IPS-15b (cell line): ENCODE measurements around the gene TRAPPC12.
"Not testable (repeated sequence)": the region's sequence is repeated elsewhere in the genome, so short reads cannot be mapped to it uniquely, and the experiment has no call there.

ENCODE experiments used
- H3K27me3 ChIP-seq: one replicate; pipeline ENCODE4 v1.6.1; 2013; ENCODE audit warnings: low read length; ENCODE audit not compliant: control insufficient read depth, insufficient read depth
- H3K36me3 ChIP-seq: one replicate; pipeline ENCODE4 v1.6.1; 2013; ENCODE audit warnings: low read length; ENCODE audit not compliant: control insufficient read depth, insufficient read depth
- H3K4me1 ChIP-seq: one replicate; pipeline ENCODE4 v1.6.1; 2013; ENCODE audit warnings: mild to moderate bottlenecking, low read length; ENCODE audit not compliant: control insufficient read depth, insufficient read depth
- H3K4me3 ChIP-seq: one replicate; pipeline ENCODE4 v1.5.1; 2013; ENCODE audit warnings: low read depth, low read length
- H3K9ac ChIP-seq: one replicate; pipeline ENCODE4 v1.6.1; 2013; ENCODE audit warnings: low read depth, mild to moderate bottlenecking, low read length
- H3K9me3 ChIP-seq: one replicate; pipeline ENCODE4 v1.6.1; 2013; ENCODE audit warnings: mild to moderate bottlenecking, low read length; ENCODE audit not compliant: control insufficient read depth, insufficient read depth

TRAPPC12 gene

GRCh38 chr2:3488061-3488531 lies 108.6 kb downstream of the TRAPPC12 start:
- Histone ChIP-seq H3K4me3 (no peak overlapping the region), H3K9ac (no peak overlapping the region), H3K36me3 (peaks cover 6% of the 10 kb centered on the region), H3K4me1 (peaks cover 2% of the 10 kb centered on the region), H3K9me3 (no peaks in the 10 kb centered on the region), H3K27me3 (no peaks in the 10 kb centered on the region)

GRCh38 chr2:3488855-3489763 lies 109.6 kb downstream of the TRAPPC12 start:
- Histone ChIP-seq H3K36me3 (peaks cover 6% of the 10 kb centered on the region), H3K9me3 (no peaks in the 10 kb centered on the region), H3K9ac (no peak overlapping the region), H3K4me3 (no peak overlapping the region), H3K4me1 (no peaks in the 10 kb centered on the region), H3K27me3 (no peaks in the 10 kb centered on the region)

- Histone ChIP-seq H3K9me3 (no peaks in the 10 kb centered on the region), H3K4me1 (no peaks in the 10 kb centered on the region), H3K27me3 (no peaks in the 10 kb centered on the region), H3K36me3 (peaks cover 6% of the 10 kb centered on the region), H3K4me3 (no peak overlapping the region), H3K9ac (no peak overlapping the region)
These were observed 110.2 kb downstream of the TRAPPC12 start for GRCh38 chr2:3489764-3490115.

- no peaks in the 10 kb centered on the region for H3K4me1 ChIP-seq
- no peak overlapping the region for H3K4me3 ChIP-seq
- H3K27me3 ChIP-seq = no peaks in the 10 kb centered on the region
- no peaks in the 10 kb centered on the region for H3K9me3 ChIP-seq
- H3K36me3 ChIP-seq = peaks cover 6% of the 10 kb centered on the region
- no peak overlapping the region for H3K9ac ChIP-seq
These were observed 111.0 kb downstream of the TRAPPC12 start for GRCh38 chr2:3490191-3491170.

- Histone ChIP-seq H3K4me3 (no peak overlapping the region), H3K9ac (no peak overlapping the region), H3K4me1 (no peaks in the 10 kb centered on the region), H3K27me3 (no peaks in the 10 kb centered on the region), H3K36me3 (peaks cover 4% of the 10 kb centered on the region), H3K9me3 (no peaks in the 10 kb centered on the region)
These were observed 111.8 kb downstream of the TRAPPC12 start for GRCh38 chr2:3491306-3491705.

- no peaks in the 10 kb centered on the region for H3K9me3 ChIP-seq
- H3K4me3 ChIP-seq = no peak overlapping the region
- H3K27me3 ChIP-seq = no peaks in the 10 kb centered on the region
- no peak overlapping the region for H3K9ac ChIP-seq
- no peaks in the 10 kb centered on the region for H3K4me1 ChIP-seq
- H3K36me3 ChIP-seq = peaks cover 2% of the 10 kb centered on the region
These were observed 112.4 kb downstream of the TRAPPC12 start for GRCh38 chr2:3491716-3492474.

GRCh38 chr2:3492475-3492787 lies 112.9 kb downstream of the TRAPPC12 start:
- H3K9me3 ChIP-seq, H3K4me1 ChIP-seq, H3K9ac ChIP-seq: not testable (repeated sequence)

GRCh38 chr2:3492951-3493614 lies 113.6 kb downstream of the TRAPPC12 start:
- Histone ChIP-seq H3K27me3 (no peaks in the 10 kb centered on the region), H3K9me3 (no peaks in the 10 kb centered on the region), H3K4me1 (no peaks in the 10 kb centered on the region), H3K36me3 (no peaks in the 10 kb centered on the region), H3K9ac (no peak overlapping the region), H3K4me3 (no peak overlapping the region)

More at GRCh38 chr2:3492475-3492787, 112.9 kb downstream of the TRAPPC12 start:
- not testable (repeated sequence) for H3K4me3 ChIP-seq, H3K27me3 ChIP-seq, H3K36me3 ChIP-seq

GRCh38 chr2:3493615-3494007 lies 114.1 kb downstream of the TRAPPC12 start:
- no peak overlapping the region for H3K9ac ChIP-seq

GRCh38 chr2:3494984-3495666 lies 115.6 kb downstream of the TRAPPC12 start:
- Histone ChIP-seq H3K27me3 (no peaks in the 10 kb centered on the region), H3K4me3 (no peak overlapping the region), H3K4me1 (no peaks in the 10 kb centered on the region), H3K9me3 (no peaks in the 10 kb centered on the region), H3K36me3 (no peaks in the 10 kb centered on the region), H3K9ac (no peak overlapping the region)

More at GRCh38 chr2:3493615-3494007, 114.1 kb downstream of the TRAPPC12 start:
- Histone ChIP-seq H3K4me1 (no peaks in the 10 kb centered on the region), H3K27me3 (no peaks in the 10 kb centered on the region), H3K9me3 (no peaks in the 10 kb centered on the region), H3K36me3 (no peaks in the 10 kb centered on the region), H3K4me3 (no peak overlapping the region)
